ENCODE data around the gene CAMK2N1. TPM values are rescaled to one million over a fixed set of nuclear protein-coding genes. Genes with fewer than 3 reads are reported as not detected.

CAMK2N1 gene
- total RNA-seq, 1 experiment from 2014 or later: 10.1 TPM

- ATAC-seq: peak; percentile 10
- H3K4me1 Mint-ChIP-seq: peaks cover 44% of the 10 kb centered on the region
- no peak for TF ChIP-seq ZSCAN18 (CRISPR knock-in tag; IDR thresholded peaks at IDR 0.05)
- 0 out of 2 replicates have a peak, but pooled peaks have one; percentile 30 for TF ChIP-seq FOXP1 (CRISPR knock-in tag; IDR thresholded peaks at IDR 0.05; ENCODE audit: borderline replicate concordance)
- TF ChIP-seq ATF3 (CRISPR knock-in tag; conservative IDR thresholded peaks at IDR 0.05): no peak
- no peak for TF ChIP-seq ZNF396 (CRISPR knock-in tag; IDR thresholded peaks at IDR 0.05; ENCODE audit: borderline replicate concordance)
- TF ChIP-seq FOXP4 (CRISPR knock-in tag; IDR thresholded peaks at IDR 0.05): 0 out of 2 replicates have a peak, but pooled peaks have one; percentile 17
- TF ChIP-seq STAT6 (CRISPR knock-in tag; conservative IDR thresholded peaks at IDR 0.05; ENCODE audit: low read depth): 0 out of 2 replicates have a peak, but pooled peaks have one; percentile 34
- TF ChIP-seq IRF2 (CRISPR knock-in tag; IDR thresholded peaks at IDR 0.05; ENCODE audit: borderline replicate concordance, low read depth): no peak
- TF ChIP-seq HMGXB4 (CRISPR knock-in tag; IDR thresholded peaks at IDR 0.05): peak; percentile 72; the same call in 1 of the 2 replicates
- no peak for TF ChIP-seq ZNF512 (CRISPR knock-in tag; IDR thresholded peaks at IDR 0.05; ENCODE audit: borderline replicate concordance)
- TF ChIP-seq SP1 (CRISPR knock-in tag; conservative IDR thresholded peaks at IDR 0.05): 0 out of 2 replicates have a peak, but pooled peaks have one; percentile 40
- no peak for TF ChIP-seq ATF2 (CRISPR knock-in tag; IDR thresholded peaks at IDR 0.05; ENCODE audit: borderline replicate concordance, low read depth)
- no peak for TF ChIP-seq MLX (CRISPR knock-in tag; IDR thresholded peaks at IDR 0.05)
- no peak for TF ChIP-seq OVOL2 (CRISPR knock-in tag; IDR thresholded peaks at IDR 0.05; ENCODE audit: borderline replicate concordance)
- TF ChIP-seq ZNF532 (CRISPR knock-in tag; IDR thresholded peaks at IDR 0.05; ENCODE audit: borderline replicate concordance): no peak
- no peak for TF ChIP-seq MYBL2 (CRISPR knock-in tag; IDR thresholded peaks at IDR 0.05)
- TF ChIP-seq ZNF138 (CRISPR knock-in tag; conservative IDR thresholded peaks at IDR 0.05): 0 out of 2 replicates have a peak, but pooled peaks have one; percentile 53
- 0 out of 2 replicates have a peak, but pooled peaks have one; percentile 30 for TF ChIP-seq SMAD3 (CRISPR knock-in tag; IDR thresholded peaks at IDR 0.05; ENCODE audit: borderline replicate concordance)
- TF ChIP-seq ZNF423 (CRISPR knock-in tag; IDR thresholded peaks at IDR 0.05): peak; percentile 56
Measured at GRCh38 chr1:20483833-20484518, 2.0 kb downstream of the CAMK2N1 start.

More at GRCh38 chr1:20483833-20484518, 2.0 kb downstream of the CAMK2N1 start:
- peaks cover 77% of the 10 kb centered on the region for H3K27me3 Mint-ChIP-seq (ENCODE audit: low read depth)
- peak overlapping the region; percentile 82 for H3K4me3 Mint-ChIP-seq
- H3K27ac Mint-ChIP-seq: no peak overlapping the region
- DNase-seq (ENCODE audit: low spot score): peak; percentile 58
- peaks cover 2% of the 10 kb centered on the region; the same call in 1 of the 2 replicates for H3K36me3 Mint-ChIP-seq
- CTCF ChIA-PET: interaction anchor here (0.7 to 7.2 kb wide), 14 partner anchors 8 to 509 kb away, joined by 3 to 55 read pairs (median 5); no protein-coding TSS in a partner anchor
- POLR2A ChIA-PET: interaction anchor here (0.6 to 1.7 kb wide), 3 partner anchors 10 to 116 kb away, joined by 3 to 7 read pairs (median 5); partner anchors contain the start of gene MUL1
- H3K9me3 Mint-ChIP-seq: no peaks in the 10 kb centered on the region

Data from WTC11 (cell line).